HG03139 (cell line): ENCODE measurements around the gene EPB41L1.
"Not testable (repeated sequence)": the region's sequence is repeated elsewhere in the genome, so short reads cannot be mapped to it uniquely, and the experiment has no call there.

Experiments used
- ATAC-seq: cut with Tn5 transposase; IDR thresholded peaks from one replicate; pipeline ENCODE4 v1.9.1; 2021; ENCODE audit not compliant: unreplicated experiment

EPB41L1 gene

GRCh38 chr20:36125097-36125496 is 29.4 kb upstream of the EPB41L1 start:
- ATAC-seq = no peak

DNA sequence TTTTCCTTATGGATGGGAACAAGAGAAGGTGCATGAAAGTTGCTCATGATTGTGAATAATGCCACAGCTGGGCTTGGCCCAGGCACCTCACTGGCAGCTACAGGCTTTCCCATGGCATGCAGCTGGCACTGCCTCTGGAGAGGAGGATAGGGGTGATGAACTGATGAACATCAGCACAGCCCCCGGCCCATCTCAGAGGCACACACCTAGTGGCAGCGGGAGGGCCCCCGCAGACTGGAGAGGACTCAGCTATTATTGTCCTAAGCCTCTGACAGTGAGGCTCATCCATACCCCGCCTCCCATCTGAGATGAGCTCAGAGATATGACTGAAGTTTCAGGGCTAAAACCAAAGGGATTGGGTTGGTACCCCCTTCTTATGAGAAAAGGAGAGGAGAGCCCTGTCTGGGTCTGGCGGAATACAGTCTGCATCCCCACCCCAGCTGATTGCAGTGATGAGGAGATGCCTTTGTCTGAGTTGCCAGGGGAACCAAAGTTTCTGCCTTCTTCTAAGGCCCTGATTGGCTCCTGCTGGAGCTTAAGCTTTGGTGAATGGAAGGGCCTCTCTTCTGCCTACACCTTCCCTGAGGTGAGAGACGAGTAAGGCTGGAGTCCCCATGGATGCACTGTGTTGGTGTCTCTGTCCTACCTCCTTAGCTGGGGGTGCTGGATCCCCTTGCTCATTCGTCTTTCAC is 27.6 kb upstream of the EPB41L1 start:
- no peak for ATAC-seq

DNA sequence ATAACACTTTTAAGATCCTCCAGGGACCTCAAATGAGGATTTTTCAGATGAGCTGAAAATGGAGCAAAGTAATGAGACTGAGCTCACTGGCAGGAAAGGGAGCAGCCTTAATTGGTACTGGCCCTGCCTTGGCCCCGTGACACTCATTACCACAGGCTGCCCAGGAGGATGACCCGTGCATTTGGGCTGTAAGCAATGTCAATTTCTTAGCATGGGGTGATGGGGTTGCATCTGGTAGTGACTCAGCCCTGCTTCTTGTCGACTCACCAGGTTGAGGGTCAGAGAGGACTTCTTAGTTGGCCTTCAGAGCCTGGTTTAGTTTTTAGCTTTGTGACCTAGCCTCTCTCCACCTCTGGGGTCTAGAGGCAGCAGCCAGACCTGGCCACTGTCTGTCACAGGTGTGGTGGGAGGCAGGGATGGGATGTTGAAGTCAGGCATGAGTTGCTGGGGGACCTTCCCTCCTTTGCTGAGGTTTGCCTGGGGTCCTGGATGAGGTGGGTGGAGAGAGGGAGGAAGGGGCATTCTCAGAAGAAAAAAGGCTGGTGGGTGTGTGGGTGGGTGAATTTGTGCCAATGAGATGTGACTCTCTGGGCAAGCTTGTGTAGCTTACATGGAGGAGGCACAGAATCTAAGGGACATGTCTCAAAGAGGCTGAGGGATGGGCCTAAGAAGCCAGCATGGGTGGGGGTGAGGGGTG is 25.9 kb upstream of the EPB41L1 start:
- ATAC-seq = no peak

GRCh38 chr20:36129160-36129543 is 25.4 kb upstream of the EPB41L1 start:
- no peak for ATAC-seq

DNA sequence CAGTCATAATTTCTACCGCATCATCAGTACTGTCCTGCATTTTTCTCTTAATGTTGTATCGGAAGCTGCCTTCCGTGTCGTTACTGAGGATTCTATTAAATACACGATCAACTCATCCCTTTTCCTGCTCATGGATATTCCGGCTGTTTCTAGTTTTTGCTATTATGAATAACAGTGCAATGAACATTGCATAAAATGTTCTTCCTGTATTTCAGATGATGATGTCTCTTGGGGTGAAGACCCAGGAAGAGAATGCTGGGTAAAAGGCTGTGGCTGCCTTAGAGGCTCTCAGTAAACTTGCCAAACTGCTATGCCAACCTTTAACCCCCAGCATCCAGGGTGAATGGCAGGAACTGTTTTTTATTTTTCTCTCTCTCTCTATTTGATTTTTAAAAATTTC is 24.1 kb upstream of the EPB41L1 start:
- no peak for ATAC-seq

GRCh38 chr20:36132802-36133211 is 21.7 kb upstream of the EPB41L1 start:
- ATAC-seq = no peak

DNA sequence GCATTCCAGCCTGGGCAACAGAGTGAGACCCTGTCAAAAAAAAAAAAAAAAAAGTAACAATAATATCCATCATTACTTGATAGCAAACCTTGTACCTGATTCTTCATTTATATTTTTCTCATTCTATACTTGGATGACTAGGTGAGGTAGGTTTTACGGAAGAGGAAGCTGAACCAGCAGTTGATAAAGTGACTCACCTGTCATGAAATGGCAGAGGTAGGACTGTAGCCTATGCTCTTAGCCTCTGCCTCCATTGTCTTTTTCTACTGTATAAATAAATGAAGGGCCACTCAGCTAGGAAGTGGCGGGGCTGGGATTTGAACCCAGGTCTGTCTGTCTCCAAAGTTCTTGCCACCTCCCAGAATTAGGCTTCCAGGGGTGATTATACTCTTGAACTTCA is 20.7 kb upstream of the EPB41L1 start:
- ATAC-seq = no peak

DNA sequence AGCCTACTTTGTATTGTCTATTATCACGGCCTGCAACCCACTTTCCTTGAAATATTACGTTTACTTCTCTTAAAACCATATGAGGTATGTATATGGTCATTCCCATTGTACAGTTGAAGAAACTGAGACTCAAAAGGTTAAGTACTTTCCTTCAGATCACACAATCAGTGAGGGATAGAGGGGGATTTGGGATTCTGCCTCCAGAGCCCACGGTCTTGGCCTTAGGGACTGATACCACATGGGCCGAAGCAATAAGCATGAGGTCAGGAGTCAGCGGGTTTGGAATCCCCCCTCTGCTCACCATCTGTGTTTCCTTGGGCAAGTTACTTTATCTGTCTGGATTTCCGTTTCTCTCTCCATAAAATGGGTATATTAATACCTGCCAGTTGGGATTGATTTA is 19.4 kb upstream of the EPB41L1 start:
- ATAC-seq = no peak

- no peak for ATAC-seq
Observed at GRCh38 chr20:36135821-36136220, 18.7 kb upstream of the EPB41L1 start.

- ATAC-seq = not testable (repeated sequence)
Observed at GRCh38 chr20:36137313-36137712, 17.2 kb upstream of the EPB41L1 start.

DNA sequence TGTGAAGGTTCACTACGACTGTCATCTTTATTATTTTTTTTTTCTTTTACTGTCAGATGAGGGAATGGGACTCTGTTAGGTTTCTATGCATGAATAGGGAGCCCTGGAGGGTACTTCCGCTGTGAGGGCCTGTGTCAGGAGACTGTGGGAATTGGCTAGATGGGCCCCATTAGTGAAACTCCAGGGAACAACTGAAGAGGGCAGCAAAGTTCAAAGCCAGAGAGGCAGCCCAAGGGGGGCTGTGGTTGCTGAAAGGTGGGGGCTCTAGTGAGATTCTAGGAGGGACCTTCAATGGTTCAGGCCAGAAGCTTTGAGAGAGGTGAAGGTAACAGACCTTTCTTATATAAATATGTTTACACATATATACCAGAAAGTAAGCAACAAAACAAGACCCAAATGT is 13.2 kb upstream of the EPB41L1 start:
- ATAC-seq = no peak

- no peak for ATAC-seq
Observed at GRCh38 chr20:36144336-36144735, 10.2 kb upstream of the EPB41L1 start.

DNA sequence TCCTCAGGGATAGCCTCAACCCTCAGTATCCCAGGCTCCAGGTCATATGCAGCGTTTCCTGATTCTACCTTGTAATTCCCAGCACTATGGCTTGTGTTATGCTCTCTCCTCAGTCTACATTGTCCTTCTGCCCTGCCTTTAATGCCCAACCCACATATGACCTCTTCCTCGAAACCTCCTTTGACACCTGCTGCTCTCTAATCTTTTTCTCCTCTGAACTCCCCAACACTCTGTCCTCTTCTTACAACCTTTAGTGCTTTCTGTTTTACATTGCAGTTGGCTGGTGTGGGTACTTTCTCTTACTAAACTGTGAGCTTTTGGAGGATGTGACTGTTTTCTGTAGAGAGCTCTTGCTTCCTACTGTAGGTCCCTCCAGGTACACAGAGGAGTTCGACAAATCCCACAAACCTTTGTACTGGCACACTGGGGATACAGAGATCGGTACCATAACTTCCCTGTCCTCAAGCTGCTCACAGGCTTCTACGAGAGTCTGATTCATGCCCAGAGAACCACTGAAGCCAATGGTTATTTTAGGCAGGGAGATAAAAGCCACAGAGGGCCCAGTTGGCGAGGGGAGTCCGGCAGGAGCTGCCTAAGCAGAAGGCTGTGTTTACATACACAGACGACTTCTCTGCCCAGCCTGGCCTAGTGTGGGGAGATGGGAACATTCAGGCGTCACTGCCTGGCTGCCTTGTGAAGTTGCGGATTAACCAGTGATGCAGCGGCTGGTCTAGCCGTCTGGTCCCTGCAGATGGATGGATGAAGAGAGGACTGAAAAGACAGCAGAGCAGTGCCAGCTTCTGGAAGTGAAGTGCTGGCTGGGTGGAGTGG is 8.4 kb upstream of the EPB41L1 start:
- ATAC-seq = no peak

GRCh38 chr20:36147690-36148089 is 6.8 kb upstream of the EPB41L1 start:
- ATAC-seq = no peak

GRCh38 chr20:36148439-36148838 is 6.1 kb upstream of the EPB41L1 start:
- ATAC-seq = no peak

DNA sequence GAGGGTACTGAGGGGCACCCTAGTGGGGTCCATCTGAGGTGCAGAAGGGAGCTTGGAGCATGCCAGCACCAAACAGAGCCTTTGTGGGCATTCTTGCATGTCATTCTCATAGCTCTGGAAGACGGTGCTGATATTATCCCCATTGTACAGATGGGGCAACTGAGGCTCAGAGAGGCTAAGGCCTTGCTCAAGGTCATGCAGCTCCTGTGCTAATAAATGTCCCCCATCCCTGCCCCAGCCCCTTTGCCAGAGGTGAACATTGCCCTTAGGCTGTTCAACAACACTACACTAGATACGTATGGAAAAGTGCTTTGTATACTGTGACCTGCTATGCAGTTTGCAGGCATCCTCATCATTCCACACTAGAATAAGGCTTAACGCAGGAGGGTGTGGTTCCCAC is 5.5 kb upstream of the EPB41L1 start:
- ATAC-seq = no peak

DNA sequence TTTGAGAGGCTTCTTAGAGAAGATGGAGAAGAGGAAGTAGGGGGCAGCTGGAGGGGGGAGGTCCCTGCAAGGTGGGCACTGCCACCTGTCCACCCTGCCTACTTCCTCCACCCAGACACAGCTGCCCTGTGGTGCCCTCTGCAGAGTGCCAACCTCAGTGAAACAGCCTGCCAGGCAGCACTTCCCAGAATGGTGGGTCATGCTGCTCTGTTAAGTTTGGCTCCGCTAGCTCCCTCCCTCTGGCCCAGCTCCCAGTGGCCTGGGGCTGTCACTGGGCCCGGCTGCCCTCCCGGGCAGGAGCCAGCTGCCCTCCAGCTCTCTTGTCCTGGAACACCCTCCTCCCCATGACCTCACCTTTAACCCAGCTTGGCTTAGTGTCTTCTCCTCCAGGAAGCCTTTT is 5.1 kb upstream of the EPB41L1 start:
- ATAC-seq = no peak

GRCh38 chr20:36150489-36150846 is 4.1 kb upstream of the EPB41L1 start:
- no peak for ATAC-seq

GRCh38 chr20:36150847-36151539 is 3.5 kb upstream of the EPB41L1 start:
- ATAC-seq = no peak

DNA sequence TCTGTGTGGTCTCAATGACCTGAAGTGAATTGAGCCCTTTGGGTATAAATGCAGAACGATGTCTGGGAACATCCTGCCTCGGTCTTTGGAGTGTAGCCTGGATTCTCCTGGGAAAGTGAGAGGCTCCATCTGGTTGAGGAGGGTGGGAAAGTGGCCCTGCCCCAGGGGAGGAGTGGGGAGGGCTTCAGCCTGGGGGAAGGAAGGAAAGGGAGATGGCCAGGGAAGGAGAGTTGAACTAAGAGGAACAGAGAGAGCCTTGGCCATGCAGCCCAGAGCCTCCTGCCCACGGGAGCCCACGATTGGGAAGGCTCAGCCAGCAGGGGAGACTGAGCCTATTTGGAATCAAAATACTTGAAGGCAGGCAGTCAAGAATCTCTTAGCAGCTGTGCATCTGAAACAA is 2.3 kb upstream of the EPB41L1 start:
- ATAC-seq = no peak

DNA sequence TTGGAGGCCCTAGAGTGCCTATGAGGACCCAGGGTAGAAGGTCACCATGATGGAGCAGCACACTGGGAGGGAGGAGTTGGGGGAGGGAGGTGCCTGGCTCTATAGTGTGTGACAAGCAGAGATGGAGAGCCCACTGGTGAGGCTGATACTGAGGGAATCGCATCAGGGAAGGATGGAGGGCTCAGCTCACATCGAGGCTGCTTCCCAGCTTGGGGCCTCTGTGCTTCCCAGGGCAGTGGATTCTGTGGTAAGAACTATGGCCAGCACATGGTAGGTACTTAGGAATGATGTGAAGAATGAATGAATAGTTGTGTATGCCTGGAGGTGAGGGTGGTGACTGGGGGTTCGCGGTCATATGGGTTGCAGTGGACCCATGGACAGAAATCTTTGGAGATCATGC is 1.3 kb upstream of the EPB41L1 start:
- no peak for ATAC-seq
